NT2/D1 (cell line): Measurements from ENCODE around the gene TEP1.

Source experiments
- SUZ12 ChIP-seq: IDR thresholded peaks from 2 replicates; pipeline ENCODE4 v1.6.1; 2011; ENCODE audit not compliant: insufficient read length, insufficient read depth; ENCODE audit errors: extremely low read depth
- YY1 ChIP-seq: IDR thresholded peaks from 2 replicates; pipeline ENCODE4 v1.6.1; 2011; ENCODE audit not compliant: insufficient read length, insufficient read depth
- ZNF274 ChIP-seq: IDR thresholded peaks from 2 replicates; pipeline ENCODE4 v1.6.1; 2011; ENCODE audit warnings: mild to moderate bottlenecking, low read depth, low read length

GRCh38 chr14:20419419-20419818 lies 6.1 kb upstream of the TEP1 start:
- TF ChIP-seq YY1 (no peak), SUZ12 (no peak), ZNF274 (no peak)
